ENCODE results near the gene TRIM31. TPM values are rescaled to one million over a fixed set of nuclear protein-coding genes. Genes with fewer than 3 reads are reported as not detected.

Gene TRIM31
- total RNA-seq, 4 donors from 2014 or later = not detected

- intact Hi-C loops (cut with DNase I; ENCODE audit: low total_unique reads) = no loop called here
- peaks cover 5 to 29% of the 10 kb centered on the region in 2 donors for H3K27me3 ChIP-seq
- H3K9me3 ChIP-seq = no peaks in the 10 kb centered on the region
- H3K27ac ChIP-seq = no peak overlapping the region
- peak; percentile 54 to 72 for DNase-seq
- H3K4me1 ChIP-seq = no peaks in the 10 kb centered on the region
- no peak overlapping the region for H3K4me3 ChIP-seq
- no peaks in the 10 kb centered on the region for H3K36me3 ChIP-seq
- TF ChIP-seq POLR2A (IDR thresholded peaks at IDR 0.05) (no peak), CTCF (IDR thresholded peaks at IDR 0.05) (peak; percentile 89 to 95 (median 92))
These were observed 18.3 kb upstream of the TRIM31 start for GRCh38 chr6:30130887-30131862.

- intact Hi-C loops (cut with DNase I; ENCODE audit: low total_unique reads) = no loop called here
- Histone ChIP-seq H3K27ac (no peak overlapping the region), H3K36me3 (no peaks in the 10 kb centered on the region), H3K9me3 (no peaks in the 10 kb centered on the region), H3K4me1 (no peaks in the 10 kb centered on the region), H3K27me3 (peaks cover 5 to 29% of the 10 kb centered on the region in 2 donors), H3K4me3 (no peak overlapping the region)
- no peak for DNase-seq
- TF ChIP-seq POLR2A (IDR thresholded peaks at IDR 0.05) (no peak), CTCF (IDR thresholded peaks at IDR 0.05) (no peak)
These were observed 17.3 kb upstream of the TRIM31 start for GRCh38 chr6:30130179-30130679.

GRCh38 chr6:30129265-30130178, 16.6 kb upstream of the TRIM31 start:
- no peaks in the 10 kb centered on the region for H3K4me1 ChIP-seq
- H3K36me3 ChIP-seq = no peaks in the 10 kb centered on the region
- H3K4me3 ChIP-seq = no peak overlapping the region
- H3K27me3 ChIP-seq = peaks cover 5 to 29% of the 10 kb centered on the region in 2 donors
- no peak for DNase-seq
- no peaks in the 10 kb centered on the region for H3K9me3 ChIP-seq
- no peak overlapping the region for H3K27ac ChIP-seq
- intact Hi-C loops (cut with DNase I; ENCODE audit: low total_unique reads) = no loop called here
- TF ChIP-seq POLR2A (IDR thresholded peaks at IDR 0.05) = no peak
- TF ChIP-seq CTCF (IDR thresholded peaks at IDR 0.05) = no peak

- H3K27me3 ChIP-seq = peaks cover 5 to 29% of the 10 kb centered on the region in 2 donors
- H3K9me3 ChIP-seq = no peaks in the 10 kb centered on the region
- H3K4me3 ChIP-seq = no peak overlapping the region
- DNase-seq = no peak
- no peak overlapping the region for H3K27ac ChIP-seq
- intact Hi-C loops (cut with DNase I; ENCODE audit: low total_unique reads) = no loop called here
- H3K36me3 ChIP-seq = no peaks in the 10 kb centered on the region
- TF ChIP-seq POLR2A (IDR thresholded peaks at IDR 0.05) (no peak), CTCF (IDR thresholded peaks at IDR 0.05) (no peak)
- no peaks in the 10 kb centered on the region for H3K4me1 ChIP-seq
These were observed 14.6 kb upstream of the TRIM31 start for GRCh38 chr6:30127238-30128093.

All from uterus (tissue), 4 donors.